Measurements from ENCODE around the gene NFKB2. TPM values are rescaled to one million over a fixed set of nuclear protein-coding genes. Genes with fewer than 3 reads are reported as not detected.

The NFKB2 gene
- total and polyA plus RNA-seq, 2 of the 8 experiments (the other 6 are each of a cell fraction or from before 2014, with no cell fraction given) = 20.4 to 31.4 TPM

GRCh38 chr10:102371295-102371694 lies 24.2 kb upstream of the NFKB2 start (continued):
- TF ChIP-seq, protein P1, sequence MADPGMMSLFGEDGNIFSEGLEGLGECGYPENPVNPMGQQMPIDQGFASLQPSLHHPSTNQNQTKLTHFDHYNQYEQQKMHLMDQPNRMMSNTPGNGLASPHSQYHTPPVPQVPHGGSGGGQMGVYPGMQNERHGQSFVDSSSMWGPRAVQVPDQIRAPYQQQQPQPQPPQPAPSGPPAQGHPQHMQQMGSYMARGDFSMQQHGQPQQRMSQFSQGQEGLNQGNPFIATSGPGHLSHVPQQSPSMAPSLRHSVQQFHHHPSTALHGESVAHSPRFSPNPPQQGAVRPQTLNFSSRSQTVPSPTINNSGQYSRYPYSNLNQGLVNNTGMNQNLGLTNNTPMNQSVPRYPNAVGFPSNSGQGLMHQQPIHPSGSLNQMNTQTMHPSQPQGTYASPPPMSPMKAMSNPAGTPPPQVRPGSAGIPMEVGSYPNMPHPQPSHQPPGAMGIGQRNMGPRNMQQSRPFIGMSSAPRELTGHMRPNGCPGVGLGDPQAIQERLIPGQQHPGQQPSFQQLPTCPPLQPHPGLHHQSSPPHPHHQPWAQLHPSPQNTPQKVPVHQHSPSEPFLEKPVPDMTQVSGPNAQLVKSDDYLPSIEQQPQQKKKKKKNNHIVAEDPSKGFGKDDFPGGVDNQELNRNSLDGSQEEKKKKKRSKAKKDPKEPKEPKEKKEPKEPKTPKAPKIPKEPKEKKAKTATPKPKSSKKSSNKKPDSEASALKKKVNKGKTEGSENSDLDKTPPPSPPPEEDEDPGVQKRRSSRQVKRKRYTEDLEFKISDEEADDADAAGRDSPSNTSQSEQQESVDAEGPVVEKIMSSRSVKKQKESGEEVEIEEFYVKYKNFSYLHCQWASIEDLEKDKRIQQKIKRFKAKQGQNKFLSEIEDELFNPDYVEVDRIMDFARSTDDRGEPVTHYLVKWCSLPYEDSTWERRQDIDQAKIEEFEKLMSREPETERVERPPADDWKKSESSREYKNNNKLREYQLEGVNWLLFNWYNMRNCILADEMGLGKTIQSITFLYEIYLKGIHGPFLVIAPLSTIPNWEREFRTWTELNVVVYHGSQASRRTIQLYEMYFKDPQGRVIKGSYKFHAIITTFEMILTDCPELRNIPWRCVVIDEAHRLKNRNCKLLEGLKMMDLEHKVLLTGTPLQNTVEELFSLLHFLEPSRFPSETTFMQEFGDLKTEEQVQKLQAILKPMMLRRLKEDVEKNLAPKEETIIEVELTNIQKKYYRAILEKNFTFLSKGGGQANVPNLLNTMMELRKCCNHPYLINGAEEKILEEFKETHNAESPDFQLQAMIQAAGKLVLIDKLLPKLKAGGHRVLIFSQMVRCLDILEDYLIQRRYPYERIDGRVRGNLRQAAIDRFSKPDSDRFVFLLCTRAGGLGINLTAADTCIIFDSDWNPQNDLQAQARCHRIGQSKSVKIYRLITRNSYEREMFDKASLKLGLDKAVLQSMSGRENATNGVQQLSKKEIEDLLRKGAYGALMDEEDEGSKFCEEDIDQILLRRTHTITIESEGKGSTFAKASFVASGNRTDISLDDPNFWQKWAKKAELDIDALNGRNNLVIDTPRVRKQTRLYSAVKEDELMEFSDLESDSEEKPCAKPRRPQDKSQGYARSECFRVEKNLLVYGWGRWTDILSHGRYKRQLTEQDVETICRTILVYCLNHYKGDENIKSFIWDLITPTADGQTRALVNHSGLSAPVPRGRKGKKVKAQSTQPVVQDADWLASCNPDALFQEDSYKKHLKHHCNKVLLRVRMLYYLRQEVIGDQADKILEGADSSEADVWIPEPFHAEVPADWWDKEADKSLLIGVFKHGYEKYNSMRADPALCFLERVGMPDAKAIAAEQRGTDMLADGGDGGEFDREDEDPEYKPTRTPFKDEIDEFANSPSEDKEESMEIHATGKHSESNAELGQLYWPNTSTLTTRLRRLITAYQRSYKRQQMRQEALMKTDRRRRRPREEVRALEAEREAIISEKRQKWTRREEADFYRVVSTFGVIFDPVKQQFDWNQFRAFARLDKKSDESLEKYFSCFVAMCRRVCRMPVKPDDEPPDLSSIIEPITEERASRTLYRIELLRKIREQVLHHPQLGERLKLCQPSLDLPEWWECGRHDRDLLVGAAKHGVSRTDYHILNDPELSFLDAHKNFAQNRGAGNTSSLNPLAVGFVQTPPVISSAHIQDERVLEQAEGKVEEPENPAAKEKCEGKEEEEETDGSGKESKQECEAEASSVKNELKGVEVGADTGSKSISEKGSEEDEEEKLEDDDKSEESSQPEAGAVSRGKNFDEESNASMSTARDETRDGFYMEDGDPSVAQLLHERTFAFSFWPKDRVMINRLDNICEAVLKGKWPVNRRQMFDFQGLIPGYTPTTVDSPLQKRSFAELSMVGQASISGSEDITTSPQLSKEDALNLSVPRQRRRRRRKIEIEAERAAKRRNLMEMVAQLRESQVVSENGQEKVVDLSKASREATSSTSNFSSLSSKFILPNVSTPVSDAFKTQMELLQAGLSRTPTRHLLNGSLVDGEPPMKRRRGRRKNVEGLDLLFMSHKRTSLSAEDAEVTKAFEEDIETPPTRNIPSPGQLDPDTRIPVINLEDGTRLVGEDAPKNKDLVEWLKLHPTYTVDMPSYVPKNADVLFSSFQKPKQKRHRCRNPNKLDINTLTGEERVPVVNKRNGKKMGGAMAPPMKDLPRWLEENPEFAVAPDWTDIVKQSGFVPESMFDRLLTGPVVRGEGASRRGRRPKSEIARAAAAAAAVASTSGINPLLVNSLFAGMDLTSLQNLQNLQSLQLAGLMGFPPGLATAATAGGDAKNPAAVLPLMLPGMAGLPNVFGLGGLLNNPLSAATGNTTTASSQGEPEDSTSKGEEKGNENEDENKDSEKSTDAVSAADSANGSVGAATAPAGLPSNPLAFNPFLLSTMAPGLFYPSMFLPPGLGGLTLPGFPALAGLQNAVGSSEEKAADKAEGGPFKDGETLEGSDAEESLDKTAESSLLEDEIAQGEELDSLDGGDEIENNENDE (IDR thresholded peaks at IDR 0.05; ENCODE audit: insufficient replicate concordance, low read length) = no peak
- TF ChIP-seq SIX5 (IDR thresholded peaks at IDR 0.05; ENCODE audit: low read depth, low read length) = no peak
- TF ChIP-seq SRF (IDR thresholded peaks at IDR 0.05; ENCODE audit: low read depth, low read length) = no peak
- TF ChIP-seq EP300 (IDR thresholded peaks at IDR 0.05; ENCODE audit: borderline replicate concordance in 1 of 2, low read depth in 2 of 2, low read length in 2 of 2) = no peak
- no peak for TF ChIP-seq CREB1 (IDR thresholded peaks at IDR 0.05)
- TF ChIP-seq POLR2AphosphoS5 (IDR thresholded peaks at IDR 0.05; ENCODE audit: low read depth, low read length) = no peak
- no peak for TF ChIP-seq NANOG (IDR thresholded peaks at IDR 0.05; ENCODE audit: insufficient read depth, low read depth, low read length, poor library complexity, severe bottlenecking)
- no peak for TF ChIP-seq TAF7 (optimal IDR thresholded peaks at IDR 0.05; ENCODE audit: borderline replicate concordance, low read depth, low read length)
- TF ChIP-seq TBP (IDR thresholded peaks at IDR 0.05; ENCODE audit: low read depth, low read length) = no peak
- TF ChIP-seq FOSL1 (IDR thresholded peaks at IDR 0.05; ENCODE audit: insufficient read depth, low read depth, low read length) = no peak
